ACC112 (cell line): ENCODE results near the gene KIF12.
"Not testable (repeated sequence)": the region's sequence is repeated elsewhere in the genome, so short reads cannot be mapped to it uniquely, and the experiment has no call there.

Experiments
- H2AFZ ChIP-seq: fragments of 200-600 bp; sonication (generic); one replicate; pipeline ENCODE4 v1.6.0; 2017; ENCODE audit warnings: antibody characterized with exemption, low read length; ENCODE audit not compliant: unreplicated experiment
- H3K27ac ChIP-seq: fragments of 200-600 bp; sonication (generic); 2 replicates; pipeline ENCODE4 v1.5.1; 2014; ENCODE audit warnings: low read depth, mild to moderate bottlenecking, antibody characterized with exemption, low read length, moderate library complexity
- H3K27me3 ChIP-seq: fragments of 200-600 bp; sonication (generic); 2 replicates; pipeline ENCODE4 v1.6.1; 2014; ENCODE audit warnings: mild to moderate bottlenecking, antibody characterized with exemption, low read length, moderate library complexity, mixed read lengths; ENCODE audit not compliant: insufficient read depth
- H3K36me3 ChIP-seq: fragments of 200-600 bp; sonication (generic); 2 replicates; pipeline ENCODE4 v1.6.1; 2016; ENCODE audit warnings: mild to moderate bottlenecking, antibody characterized with exemption, low read length, moderate library complexity, mixed read lengths; ENCODE audit not compliant: insufficient read depth
- H3K4me1 ChIP-seq: fragments of 200-600 bp; sonication (generic); one replicate; pipeline ENCODE4 v1.6.1; 2016; ENCODE audit warnings: low read length, mixed read lengths; ENCODE audit not compliant: insufficient read depth, unreplicated experiment, control insufficient read depth
- H3K4me3 ChIP-seq: fragments of 200-600 bp; sonication (generic); 2 replicates; pipeline ENCODE4 v1.5.1; 2014; ENCODE audit warnings: mild to moderate bottlenecking, low read depth, low read length
- H3K79me2 ChIP-seq: fragments of 200-600 bp; sonication (generic); one replicate; pipeline ENCODE4 v1.6.0; 2016; ENCODE audit warnings: low read length; ENCODE audit not compliant: control insufficient read depth, unreplicated experiment, insufficient read depth

The KIF12 gene

GRCh38 chr9:114050646-114051045 lies 48.4 kb downstream of the KIF12 start:
- no peaks in the 10 kb centered on the region for H3K36me3 ChIP-seq
- no peaks in the 10 kb centered on the region for H3K27me3 ChIP-seq
- H2AFZ ChIP-seq = no peak overlapping the region
- H3K27ac ChIP-seq = no peak overlapping the region
- no peak overlapping the region for H3K4me3 ChIP-seq
- no peaks in the 10 kb centered on the region for H3K79me2 ChIP-seq
- H3K4me1 ChIP-seq = no peaks in the 10 kb centered on the region

GRCh38 chr9:114050226-114050568 lies 48.9 kb downstream of the KIF12 start:
- no peaks in the 10 kb centered on the region for H3K4me1 ChIP-seq
- no peaks in the 10 kb centered on the region for H3K27me3 ChIP-seq
- H3K79me2 ChIP-seq = no peaks in the 10 kb centered on the region
- no peak overlapping the region for H3K4me3 ChIP-seq
- H2AFZ ChIP-seq = no peak overlapping the region
- H3K36me3 ChIP-seq = no peaks in the 10 kb centered on the region
- no peak overlapping the region for H3K27ac ChIP-seq

- Histone ChIP-seq H2AFZ (no peak overlapping the region), H3K27me3 (no peaks in the 10 kb centered on the region), H3K4me3 (no peak overlapping the region), H3K4me1 (no peaks in the 10 kb centered on the region), H3K79me2 (no peaks in the 10 kb centered on the region), H3K36me3 (no peaks in the 10 kb centered on the region), H3K27ac (no peak overlapping the region)
These were observed 49.5 kb downstream of the KIF12 start for GRCh38 chr9:114049441-114050225.

- no peaks in the 10 kb centered on the region for H3K27me3 ChIP-seq
- no peaks in the 10 kb centered on the region for H3K79me2 ChIP-seq
- H3K36me3 ChIP-seq = no peaks in the 10 kb centered on the region
- H3K4me3 ChIP-seq = no peak overlapping the region
- no peaks in the 10 kb centered on the region for H3K4me1 ChIP-seq
- no peak overlapping the region for H2AFZ ChIP-seq
- H3K27ac ChIP-seq = no peak overlapping the region
These were observed 50.3 kb downstream of the KIF12 start for GRCh38 chr9:114048533-114049415.

- no peaks in the 10 kb centered on the region for H3K79me2 ChIP-seq
- no peak overlapping the region for H2AFZ ChIP-seq
- H3K4me3 ChIP-seq = no peak overlapping the region
- H3K27me3 ChIP-seq = no peaks in the 10 kb centered on the region
- no peak overlapping the region for H3K27ac ChIP-seq
- H3K36me3 ChIP-seq = peaks cover 7% of the 10 kb centered on the region; the same call in 1 of the 2 replicates
- H3K4me1 ChIP-seq = no peaks in the 10 kb centered on the region
These were observed 51.4 kb downstream of the KIF12 start for GRCh38 chr9:114047717-114048116.

GRCh38 chr9:114046875-114047274 lies 52.2 kb downstream of the KIF12 start:
- Histone ChIP-seq H3K27ac (no peak overlapping the region), H3K79me2 (no peaks in the 10 kb centered on the region), H3K27me3 (no peaks in the 10 kb centered on the region), H3K36me3 (peaks cover 7% of the 10 kb centered on the region; the same call in 1 of the 2 replicates), H2AFZ (no peak overlapping the region), H3K4me3 (no peak overlapping the region), H3K4me1 (no peaks in the 10 kb centered on the region)

GRCh38 chr9:114046237-114046755 lies 52.8 kb downstream of the KIF12 start:
- Histone ChIP-seq H3K4me3 (no peak overlapping the region), H2AFZ (no peak overlapping the region), H3K4me1 (no peaks in the 10 kb centered on the region), H3K27ac (no peak overlapping the region), H3K79me2 (no peaks in the 10 kb centered on the region), H3K27me3 (no peaks in the 10 kb centered on the region), H3K36me3 (peaks cover 7% of the 10 kb centered on the region; the same call in 1 of the 2 replicates)

GRCh38 chr9:114043660-114044059 lies 55.4 kb downstream of the KIF12 start:
- H3K4me3 ChIP-seq, H3K79me2 ChIP-seq, H3K27ac ChIP-seq, H3K27me3 ChIP-seq, H2AFZ ChIP-seq, H3K4me1 ChIP-seq, H3K36me3 ChIP-seq: not testable (repeated sequence)
